Type B pancreatic cell (in vitro differentiated cells): Measurements from ENCODE around the gene CGB5. TPM values are rescaled to one million over a fixed set of nuclear protein-coding genes. Genes with fewer than 3 reads are reported as not detected.

Source experiments
- DNase-seq: peaks from one replicate; pipeline ENCODE4 v3.0.0; 2021; ENCODE audit warnings: mixed read lengths; ENCODE audit not compliant: unreplicated experiment; ENCODE audit errors: extremely low spot score
- H3K27ac Mint-ChIP-seq: 2 replicates; pipeline ENCODE4 v1.8.0; 2021; ENCODE audit warnings: mild to moderate bottlenecking, mixed read lengths
- H3K27me3 Mint-ChIP-seq: 2 replicates; pipeline ENCODE4 v1.8.0; 2021; ENCODE audit warnings: mixed read lengths
- H3K36me3 Mint-ChIP-seq: 2 replicates; pipeline ENCODE4 v1.8.0; 2021; ENCODE audit warnings: mixed read lengths
- H3K4me1 Mint-ChIP-seq: one replicate; pipeline ENCODE4 v1.8.0; 2021; ENCODE audit warnings: mixed read lengths; ENCODE audit not compliant: unreplicated experiment
- H3K4me3 Mint-ChIP-seq: 2 replicates; pipeline ENCODE4 v1.8.0; 2021; ENCODE audit warnings: mild to moderate bottlenecking, mixed read lengths
- H3K9me3 Mint-ChIP-seq: 2 replicates; pipeline ENCODE4 v1.8.0; 2021; ENCODE audit warnings: mixed read lengths
- total RNA-seq: library from RNA; stranded (reverse); gene quantifications from 2 replicates; pipeline ENCODE4 v1.2.1, GENCODE V29; 2021; ENCODE audit warnings: low replicate concordance
- TF ChIP-seq, protein P1 (sequence below): fragments of 200-600 bp; sonication (generic); conservative IDR thresholded peaks from 2 replicates; pipeline ENCODE4 v1.5.0; 2021; ENCODE audit warnings: antibody characterized with exemption, mild to moderate bottlenecking

CGB5 gene
- total RNA-seq, 1 donor from 2014 or later = not detected

- H3K4me3 Mint-ChIP-seq = no peak overlapping the region
- H3K27me3 Mint-ChIP-seq = peaks cover 35% of the 10 kb centered on the region
- no peak for DNase-seq
- H3K27ac Mint-ChIP-seq = peak overlapping the region; percentile 15
- TF ChIP-seq, protein P1, sequence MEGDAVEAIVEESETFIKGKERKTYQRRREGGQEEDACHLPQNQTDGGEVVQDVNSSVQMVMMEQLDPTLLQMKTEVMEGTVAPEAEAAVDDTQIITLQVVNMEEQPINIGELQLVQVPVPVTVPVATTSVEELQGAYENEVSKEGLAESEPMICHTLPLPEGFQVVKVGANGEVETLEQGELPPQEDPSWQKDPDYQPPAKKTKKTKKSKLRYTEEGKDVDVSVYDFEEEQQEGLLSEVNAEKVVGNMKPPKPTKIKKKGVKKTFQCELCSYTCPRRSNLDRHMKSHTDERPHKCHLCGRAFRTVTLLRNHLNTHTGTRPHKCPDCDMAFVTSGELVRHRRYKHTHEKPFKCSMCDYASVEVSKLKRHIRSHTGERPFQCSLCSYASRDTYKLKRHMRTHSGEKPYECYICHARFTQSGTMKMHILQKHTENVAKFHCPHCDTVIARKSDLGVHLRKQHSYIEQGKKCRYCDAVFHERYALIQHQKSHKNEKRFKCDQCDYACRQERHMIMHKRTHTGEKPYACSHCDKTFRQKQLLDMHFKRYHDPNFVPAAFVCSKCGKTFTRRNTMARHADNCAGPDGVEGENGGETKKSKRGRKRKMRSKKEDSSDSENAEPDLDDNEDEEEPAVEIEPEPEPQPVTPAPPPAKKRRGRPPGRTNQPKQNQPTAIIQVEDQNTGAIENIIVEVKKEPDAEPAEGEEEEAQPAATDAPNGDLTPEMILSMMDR = no peak
- no peaks in the 10 kb centered on the region for H3K9me3 Mint-ChIP-seq
- H3K36me3 Mint-ChIP-seq = no peaks in the 10 kb centered on the region
- peaks cover 22% of the 10 kb centered on the region for H3K4me1 Mint-ChIP-seq
Observed at GRCh38 chr19:49061000-49061399, 17.4 kb downstream of the CGB5 start.

GRCh38 chr19:49061445-49061844 lies 17.8 kb downstream of the CGB5 start:
- no peaks in the 10 kb centered on the region for H3K36me3 Mint-ChIP-seq
- peaks cover 37% of the 10 kb centered on the region for H3K27me3 Mint-ChIP-seq
- TF ChIP-seq, protein P1 = no peak
- no peak for DNase-seq
- H3K9me3 Mint-ChIP-seq = no peaks in the 10 kb centered on the region
- no peak overlapping the region for H3K4me3 Mint-ChIP-seq
- H3K4me1 Mint-ChIP-seq = peaks cover 23% of the 10 kb centered on the region
- no peak overlapping the region for H3K27ac Mint-ChIP-seq

DNA sequence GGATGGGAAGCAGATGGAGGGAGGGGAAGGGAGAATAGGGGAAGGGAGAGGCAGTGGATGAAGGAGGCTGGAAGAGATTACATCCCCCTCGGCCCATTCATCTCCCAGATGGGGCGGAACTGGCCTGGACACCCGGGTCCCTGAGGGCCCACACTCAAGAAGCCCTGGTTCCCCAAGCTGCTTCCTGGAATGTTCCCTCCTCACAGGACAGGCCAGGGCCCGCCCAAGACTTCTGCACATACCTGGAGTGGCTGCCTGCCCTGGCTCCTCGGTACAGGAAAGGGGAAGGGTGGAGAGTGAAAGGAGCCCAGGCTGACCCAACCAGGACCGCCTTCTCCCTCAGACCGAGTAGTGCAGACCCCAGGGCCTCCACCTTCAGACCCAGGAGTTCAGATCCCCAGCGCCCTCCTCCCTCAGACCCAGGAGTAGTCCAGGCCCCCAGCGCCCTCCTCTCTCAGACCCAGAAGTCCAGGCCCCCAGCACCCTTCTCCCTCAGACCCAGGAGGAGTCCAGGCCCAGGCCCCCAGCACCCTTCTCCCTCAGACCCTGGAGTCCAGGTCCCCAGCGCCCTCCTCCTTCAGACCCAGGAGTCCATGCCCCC lies 20.5 kb downstream of the CGB5 start:
- no peak overlapping the region for H3K27ac Mint-ChIP-seq
- no peaks in the 10 kb centered on the region for H3K36me3 Mint-ChIP-seq
- peak overlapping the region; percentile 67 for H3K4me3 Mint-ChIP-seq
- no peak for DNase-seq
- H3K27me3 Mint-ChIP-seq = peaks cover 35% of the 10 kb centered on the region
- H3K9me3 Mint-ChIP-seq = no peaks in the 10 kb centered on the region
- TF ChIP-seq, protein P1 = no peak
- peaks cover 24% of the 10 kb centered on the region for H3K4me1 Mint-ChIP-seq

DNA sequence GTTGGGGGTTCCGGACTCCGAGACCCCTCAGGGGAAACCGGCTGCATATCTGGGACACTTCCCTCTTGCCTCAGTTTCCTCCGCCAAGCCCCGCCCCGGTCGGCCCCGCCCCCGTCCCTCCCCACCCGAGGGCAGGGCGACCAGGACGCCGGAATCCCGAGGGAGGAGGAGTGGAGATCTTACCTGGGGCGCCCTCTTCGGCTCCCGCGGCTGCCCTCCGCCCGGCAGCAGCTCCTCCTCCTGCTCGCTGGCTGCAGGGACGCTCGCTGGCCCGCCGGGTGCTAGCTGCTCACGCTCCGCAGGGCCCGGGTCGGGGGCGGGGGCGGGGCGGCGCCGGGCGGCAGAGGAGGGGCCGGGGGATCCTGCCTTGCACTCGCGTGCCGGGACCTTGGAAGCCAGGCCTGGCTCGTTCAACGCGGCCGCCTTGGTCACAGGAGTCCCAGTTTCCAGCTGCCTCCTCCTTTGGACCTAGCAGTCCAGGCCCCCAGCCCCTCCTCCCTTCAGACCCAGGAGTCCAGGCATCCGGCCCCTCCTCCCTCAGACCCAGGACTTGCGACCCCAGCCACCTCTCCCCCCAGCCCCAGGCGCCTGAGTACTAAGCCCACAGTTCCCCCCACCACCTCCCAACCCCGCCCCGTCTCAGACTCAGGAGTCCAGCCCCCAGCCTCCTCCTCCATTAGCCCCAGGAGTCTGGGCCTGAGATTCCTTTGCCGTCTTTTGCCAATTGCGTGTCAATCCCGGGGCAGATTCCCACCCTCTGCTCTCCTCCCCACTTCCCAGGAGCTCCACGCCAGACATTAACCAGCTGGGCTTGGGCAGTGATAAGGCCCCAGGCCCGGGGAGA lies 21.3 kb downstream of the CGB5 start, which contains the start of gene NTF4:
Gene NTF4, minus strand, starts transcription at position 51 of the 844 bp plus-strand sequence. CDS start 2,821 bp downstream, outside the sequence.
- Mint-ChIP-seq H3K4me1 (peaks cover 20% of the 10 kb centered on the region), H3K27ac (no peak within 1 kb of the TSS), H3K27me3 (peaks cover 38% of the 10 kb centered on the region), H3K4me3 (peak within 1 kb of the TSS; percentile 67), H3K9me3 (peaks cover 5% of the 10 kb centered on the region), H3K36me3 (no peaks in the 10 kb centered on the region)
- TF ChIP-seq, protein P1 = no peak
- peak; percentile 78 for DNase-seq

- peaks cover 20% of the 10 kb centered on the region for H3K4me1 Mint-ChIP-seq
- H3K36me3 Mint-ChIP-seq = no peaks in the 10 kb centered on the region
- TF ChIP-seq, protein P1 = no peak
- H3K27ac Mint-ChIP-seq = no peak overlapping the region
- H3K27me3 Mint-ChIP-seq = peaks cover 48% of the 10 kb centered on the region
- H3K9me3 Mint-ChIP-seq = peaks cover 10% of the 10 kb centered on the region
- peak overlapping the region; percentile 58 for H3K4me3 Mint-ChIP-seq
- DNase-seq = no peak
Observed at GRCh38 chr19:49065905-49066512, 22.4 kb downstream of the CGB5 start.
